ENCODE measurements around the gene DHODH. TPM values are rescaled to one million over a fixed set of nuclear protein-coding genes. Genes with fewer than 3 reads are reported as not detected.
"Not testable (repeated sequence)": the region's sequence is repeated elsewhere in the genome, so short reads cannot be mapped to it uniquely, and the experiment has no call there.

Gene DHODH
- total and polyA plus RNA-seq, 2 donors (not counting 1 experiment from before 2014, with no cell fraction given): 7.4 to 11.3 TPM

DNA sequence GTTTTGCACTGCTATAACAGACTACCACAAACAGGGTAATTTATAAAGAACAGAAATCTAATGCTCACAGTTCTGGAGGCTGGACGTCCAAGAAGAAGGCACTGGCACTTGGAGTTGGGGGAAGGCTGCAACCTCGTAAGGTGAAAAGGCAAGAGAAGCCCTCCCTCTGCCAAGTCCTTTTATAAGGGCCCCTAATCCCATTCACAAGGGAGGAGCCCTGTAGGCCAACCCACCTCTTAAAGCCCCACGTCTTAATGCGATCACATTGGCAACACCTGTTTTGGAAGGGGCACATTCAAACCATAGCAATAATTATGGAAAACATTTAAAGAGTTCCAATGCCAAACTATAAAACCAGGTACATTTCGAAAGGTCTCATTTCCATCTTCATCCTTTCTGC, 13.5 kb upstream of the DHODH start:
- TF ChIP-seq EZH2 (IDR thresholded peaks at IDR 0.05; ENCODE audit: borderline replicate concordance, insufficient read depth, low read depth, low read length, poor library complexity, severe bottlenecking): no peak
- TF ChIP-seq CTCF (IDR thresholded peaks at IDR 0.05): no peak
- no peaks in the 10 kb centered on the region for H3K4me1 ChIP-seq (ENCODE audit: control insufficient read depth in 2 of 2, insufficient read depth in 2 of 2, low read length in 2 of 2)
- no peak overlapping the region for H3K27ac ChIP-seq (ENCODE audit: low read length in 2 of 2)
- POLR2A ChIA-PET: no interaction called here
- H3K9me3 ChIP-seq (ENCODE audit: control extremely low read depth in 1 of 3, control insufficient read depth in 2 of 3, insufficient read depth in 1 of 3, low read length in 2 of 3): no peaks in the 10 kb centered on the region
- H3K9ac ChIP-seq (ENCODE audit: low read length): no peak overlapping the region
- no peaks in the 10 kb centered on the region for H3K79me2 ChIP-seq (ENCODE audit: control insufficient read depth, insufficient read depth, low read length)
- intact Hi-C loops (cut with micrococcal nuclease): no loop called here
- peaks cover 0 to 4% (median 2%) of the 10 kb centered on the region in 4 experiments for H3K27me3 ChIP-seq (replicated peaks in 1 of 4; ENCODE audit: control extremely low read depth in 1 of 4, control insufficient read depth in 3 of 4, insufficient read depth in 4 of 4, low read length in 3 of 4)
- H3K27ac Mint-ChIP-seq: no peak overlapping the region
- WGBS (ENCODE audit: insufficient coverage): 94% methylated on average over 2 of the region's 5 CpGs
- CTCF ChIA-PET: no interaction called here
- no peaks in the 10 kb centered on the region for H4K20me1 ChIP-seq (ENCODE audit: control insufficient read depth, insufficient read depth, low read length, poor library complexity, severe bottlenecking)
- DNase-seq (no peak), ATAC-seq (ENCODE audit: low read depth) (no peak)
- no peaks in the 10 kb centered on the region for H3K36me3 ChIP-seq (replicated peaks in 1 of 2; ENCODE audit: control extremely low read depth in 1 of 2, control insufficient read depth in 1 of 2, extremely low read depth in 1 of 2, insufficient read depth in 2 of 2, low read length in 1 of 2)
- no peak overlapping the region for H2AFZ ChIP-seq (ENCODE audit: insufficient read depth, low read depth, low read length, poor library complexity, severe bottlenecking)
- H3K9me3 Mint-ChIP-seq (ENCODE audit: insufficient read depth): no peaks in the 10 kb centered on the region
- H3K27me3 Mint-ChIP-seq: peaks cover 21% of the 10 kb centered on the region
- no peak overlapping the region for H3K4me2 ChIP-seq (replicated peaks; ENCODE audit: low read depth, low read length, poor library complexity, severe bottlenecking)
- no peak overlapping the region for H3K4me3 Mint-ChIP-seq
- H3K4me3 ChIP-seq (ENCODE audit: control extremely low read depth in 1 of 5, extremely low read depth in 1 of 5, insufficient read depth in 1 of 5, low read depth in 2 of 5, low read length in 4 of 5): no peak overlapping the region
- H3K4me1 Mint-ChIP-seq: no peaks in the 10 kb centered on the region

DNA sequence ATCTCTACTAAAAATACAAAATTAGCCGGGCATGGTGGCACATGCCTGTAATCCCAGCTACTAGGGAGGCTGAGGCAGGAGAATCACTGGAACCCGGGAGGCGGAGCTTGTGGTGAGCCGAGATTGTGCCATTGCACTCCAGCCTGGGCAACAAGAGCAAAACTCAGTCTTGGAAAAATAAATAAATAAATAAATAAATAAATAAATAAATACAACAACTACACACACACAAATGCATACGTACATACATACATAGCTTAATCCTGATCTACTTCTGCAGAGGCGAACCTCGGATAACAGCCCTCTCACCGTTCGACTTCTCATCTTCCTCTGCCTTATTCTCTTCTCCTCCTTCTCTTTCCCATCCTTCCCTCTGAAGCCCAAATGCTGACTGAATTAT, 11.0 kb upstream of the DHODH start:
- H3K4me3 ChIP-seq (ENCODE audit: control extremely low read depth in 1 of 5, extremely low read depth in 1 of 5, insufficient read depth in 1 of 5, low read depth in 2 of 5, low read length in 4 of 5); H3K27ac ChIP-seq (ENCODE audit: low read length in 2 of 2); H2AFZ ChIP-seq (ENCODE audit: insufficient read depth, low read depth, low read length, poor library complexity, severe bottlenecking); H4K20me1 ChIP-seq (ENCODE audit: control insufficient read depth, insufficient read depth, low read length, poor library complexity, severe bottlenecking); H3K27ac Mint-ChIP-seq; H3K4me1 ChIP-seq (ENCODE audit: control insufficient read depth in 2 of 2, insufficient read depth in 2 of 2, low read length in 2 of 2); ATAC-seq (ENCODE audit: low read depth); H3K9ac ChIP-seq (ENCODE audit: low read length); H3K4me3 Mint-ChIP-seq; H3K79me2 ChIP-seq (ENCODE audit: control insufficient read depth, insufficient read depth, low read length); H3K9me3 ChIP-seq (ENCODE audit: control extremely low read depth in 1 of 3, control insufficient read depth in 2 of 3, insufficient read depth in 1 of 3, low read length in 2 of 3); H3K27me3 ChIP-seq (replicated peaks in 1 of 4; ENCODE audit: control extremely low read depth in 1 of 4, control insufficient read depth in 3 of 4, insufficient read depth in 4 of 4, low read length in 3 of 4); H3K9me3 Mint-ChIP-seq (ENCODE audit: insufficient read depth); POLR2A ChIA-PET; DNase-seq; H3K4me2 ChIP-seq (replicated peaks; ENCODE audit: low read depth, low read length, poor library complexity, severe bottlenecking); CTCF ChIA-PET; H3K36me3 ChIP-seq (replicated peaks in 1 of 2; ENCODE audit: control extremely low read depth in 1 of 2, control insufficient read depth in 1 of 2, extremely low read depth in 1 of 2, insufficient read depth in 2 of 2, low read length in 1 of 2); H3K4me1 Mint-ChIP-seq; intact Hi-C loops (cut with micrococcal nuclease): not testable (repeated sequence)
- H3K27me3 Mint-ChIP-seq: peaks cover 27% of the 10 kb centered on the region
- WGBS (ENCODE audit: insufficient coverage): no CpG with 5 or more reads among the region's 9 CpGs

All from B cell (primary cell).